ENCODE measurements around the gene SMIM36. TPM values are rescaled to one million over a fixed set of nuclear protein-coding genes. Genes with fewer than 3 reads are reported as not detected.

SMIM36 gene
- total RNA-seq, 1 experiment from 2014 or later: not detected

- H3K4me1 Mint-ChIP-seq: peaks cover 27% of the 10 kb centered on the region
Measured at GRCh38 chr17:55436224-55437158, 74.8 kb downstream of the SMIM36 start.

GRCh38 chr17:55435408-55435807, 75.8 kb downstream of the SMIM36 start:
- ChIA-PET POLR2A (no interaction called here), CTCF (no interaction called here)
- no peak for TF ChIP-seq JUN (CRISPR knock-in tag; IDR thresholded peaks at IDR 0.05)
- TF ChIP-seq ZMAT4 (CRISPR knock-in tag; IDR thresholded peaks at IDR 0.05): no peak
- no peak for TF ChIP-seq RORB (CRISPR knock-in tag; IDR thresholded peaks at IDR 0.05)
- TF ChIP-seq GRHL2 (CRISPR knock-in tag; IDR thresholded peaks at IDR 0.05; ENCODE audit: insufficient replicate concordance, severe bottlenecking): no peak
- TF ChIP-seq ZNF219 (CRISPR knock-in tag; IDR thresholded peaks at IDR 0.05; ENCODE audit: borderline replicate concordance): no peak
- TF ChIP-seq KAT7 (CRISPR knock-in tag; IDR thresholded peaks at IDR 0.05; ENCODE audit: borderline replicate concordance): no peak
- no peak for TF ChIP-seq ELF4 (CRISPR knock-in tag; IDR thresholded peaks at IDR 0.05; ENCODE audit: low read depth)
- no peak for TF ChIP-seq JAZF1 (CRISPR knock-in tag; IDR thresholded peaks at IDR 0.05)
- no peak for TF ChIP-seq SMAD4 (CRISPR knock-in tag; IDR thresholded peaks at IDR 0.05)
- DNase-seq (ENCODE audit: low spot score) (no peak), ATAC-seq (no peak)
- Mint-ChIP-seq H3K4me3 (no peak overlapping the region), H3K36me3 (peaks cover 6% of the 10 kb centered on the region; the same call in 1 of the 2 replicates), H3K4me1 (peaks cover 34% of the 10 kb centered on the region), H3K9me3 (peaks cover 7% of the 10 kb centered on the region), H3K27ac (no peak overlapping the region), H3K27me3 (ENCODE audit: low read depth) (no peaks in the 10 kb centered on the region)

More at GRCh38 chr17:55436224-55437158, 74.8 kb downstream of the SMIM36 start:
- Mint-ChIP-seq H3K9me3 (peaks cover 7% of the 10 kb centered on the region), H3K36me3 (peaks cover 6% of the 10 kb centered on the region; the same call in 1 of the 2 replicates), H3K27ac (no peak overlapping the region), H3K27me3 (ENCODE audit: low read depth) (no peaks in the 10 kb centered on the region), H3K4me3 (no peak overlapping the region)
- TF ChIP-seq ZNF281 (CRISPR knock-in tag; IDR thresholded peaks at IDR 0.05) (no peak), ERG (CRISPR knock-in tag; IDR thresholded peaks at IDR 0.05) (no peak)
- DNase-seq (ENCODE audit: low spot score) (no peak), ATAC-seq (no peak)
- ChIA-PET CTCF (no interaction called here), POLR2A (no interaction called here)

- H3K36me3 Mint-ChIP-seq: peaks cover 6% of the 10 kb centered on the region; the same call in 1 of the 2 replicates
- no peak for ATAC-seq
- CTCF ChIA-PET: no interaction called here
- H3K4me1 Mint-ChIP-seq: peaks cover 34% of the 10 kb centered on the region
- H3K27me3 Mint-ChIP-seq (ENCODE audit: low read depth): no peaks in the 10 kb centered on the region
- POLR2A ChIA-PET: no interaction called here
- peaks cover 7% of the 10 kb centered on the region for H3K9me3 Mint-ChIP-seq
- H3K27ac Mint-ChIP-seq: no peak overlapping the region
- DNase-seq (ENCODE audit: low spot score): no peak
- no peak overlapping the region for H3K4me3 Mint-ChIP-seq
- TF ChIP-seq AFF4 (CRISPR knock-in tag; IDR thresholded peaks at IDR 0.05; ENCODE audit: borderline replicate concordance): no peak
- TF ChIP-seq OVOL2 (CRISPR knock-in tag; IDR thresholded peaks at IDR 0.05; ENCODE audit: borderline replicate concordance): no peak
- TF ChIP-seq STAT6 (CRISPR knock-in tag; conservative IDR thresholded peaks at IDR 0.05; ENCODE audit: low read depth): no peak
- TF ChIP-seq CTCF (IDR thresholded peaks at IDR 0.05): no peak
Measured at GRCh38 chr17:55434721-55435120, 76.5 kb downstream of the SMIM36 start.
